NB4 (cell line): ENCODE measurements around the gene TMEM17.
"Not testable (repeated sequence)": the region's sequence is repeated elsewhere in the genome, so short reads cannot be mapped to it uniquely, and the experiment has no call there.

Experiments
- POLR2A ChIP-seq: IDR thresholded peaks from 2 replicates; pipeline ENCODE4 v1.6.1; 2011; ENCODE audit warnings: mild to moderate bottlenecking; ENCODE audit not compliant: insufficient read length; ENCODE audit errors: extremely low read depth
- TF ChIP-seq, protein P1 (sequence below): IDR thresholded peaks from one replicate; pipeline ENCODE4 v1.5.1; 2012; ENCODE audit warnings: low read depth, low read length

DNA sequence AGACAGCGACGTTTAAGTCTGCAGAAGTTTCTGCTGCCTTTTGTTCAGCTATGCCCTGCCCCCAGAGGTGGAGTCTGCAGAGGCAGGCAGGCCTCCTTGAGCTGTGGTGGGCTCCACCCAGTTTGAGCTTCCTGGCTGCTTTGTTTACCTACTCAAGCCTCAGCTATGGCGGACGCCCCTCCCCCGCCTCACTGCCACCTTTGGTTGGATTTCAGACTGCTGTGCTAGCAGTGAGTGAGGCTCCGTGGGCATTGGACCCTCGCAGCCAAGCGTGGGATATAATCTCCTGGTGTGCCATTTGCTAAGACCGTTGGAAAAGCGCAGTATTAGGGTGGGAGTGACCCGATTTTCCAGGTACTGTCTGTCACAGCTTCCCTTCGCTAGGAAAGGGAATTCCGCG, 15.1 kb upstream of the TMEM17 start:
- TF ChIP-seq, protein P1, sequence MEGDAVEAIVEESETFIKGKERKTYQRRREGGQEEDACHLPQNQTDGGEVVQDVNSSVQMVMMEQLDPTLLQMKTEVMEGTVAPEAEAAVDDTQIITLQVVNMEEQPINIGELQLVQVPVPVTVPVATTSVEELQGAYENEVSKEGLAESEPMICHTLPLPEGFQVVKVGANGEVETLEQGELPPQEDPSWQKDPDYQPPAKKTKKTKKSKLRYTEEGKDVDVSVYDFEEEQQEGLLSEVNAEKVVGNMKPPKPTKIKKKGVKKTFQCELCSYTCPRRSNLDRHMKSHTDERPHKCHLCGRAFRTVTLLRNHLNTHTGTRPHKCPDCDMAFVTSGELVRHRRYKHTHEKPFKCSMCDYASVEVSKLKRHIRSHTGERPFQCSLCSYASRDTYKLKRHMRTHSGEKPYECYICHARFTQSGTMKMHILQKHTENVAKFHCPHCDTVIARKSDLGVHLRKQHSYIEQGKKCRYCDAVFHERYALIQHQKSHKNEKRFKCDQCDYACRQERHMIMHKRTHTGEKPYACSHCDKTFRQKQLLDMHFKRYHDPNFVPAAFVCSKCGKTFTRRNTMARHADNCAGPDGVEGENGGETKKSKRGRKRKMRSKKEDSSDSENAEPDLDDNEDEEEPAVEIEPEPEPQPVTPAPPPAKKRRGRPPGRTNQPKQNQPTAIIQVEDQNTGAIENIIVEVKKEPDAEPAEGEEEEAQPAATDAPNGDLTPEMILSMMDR: not testable (repeated sequence)
- TF ChIP-seq POLR2A: not testable (repeated sequence)
